Natural killer cell (primary cell): Measurements from ENCODE around the gene FPR3. TPM values are rescaled to one million over a fixed set of nuclear protein-coding genes. Genes with fewer than 3 reads are reported as not detected.
A peak's percentile ranks its signal among the peaks of the same experiment; 100 is the strongest.

ENCODE experiments used
- ATAC-seq, 3 donors: fragments of 150-1000 bp in 2 of 3; fragments of 200-7000 bp in 1 of 3; cut with Tn5 transposase; 1 replicate in 1 of 3; 2 replicates in 2 of 3; pipeline ENCODE4 v1.10.0; 2021; ENCODE audit warnings: mild to moderate bottlenecking in 2 of 3, moderate library complexity in 2 of 3
- DNase-seq, 2 donors: peaks; one replicate each; pipeline versions ENCODE4 v3.0.0 to v3.0.0-alpha.2; 2013 to 2021; ENCODE audit warnings: mixed read lengths in 1 of 2
- H3K27ac ChIP-seq: one replicate; pipeline ENCODE4 v1.5.1; 2013; ENCODE audit warnings: mild to moderate bottlenecking, low read length
- H3K27me3 ChIP-seq: one replicate; pipeline ENCODE4 v1.6.1; 2013; ENCODE audit warnings: low read length; ENCODE audit not compliant: control insufficient read depth, insufficient read depth
- H3K36me3 ChIP-seq: one replicate; pipeline ENCODE4 v1.6.1; 2013; ENCODE audit warnings: low read length; ENCODE audit not compliant: control insufficient read depth, insufficient read depth
- H3K4me1 ChIP-seq: one replicate; pipeline ENCODE4 v1.6.1; 2013; ENCODE audit warnings: low read length; ENCODE audit not compliant: control insufficient read depth, insufficient read depth
- H3K4me3 ChIP-seq: one replicate; pipeline ENCODE4 v1.5.1; 2013; ENCODE audit warnings: low read length
- H3K9me3 ChIP-seq: one replicate; pipeline ENCODE4 v1.6.1; 2013; ENCODE audit warnings: low read length; ENCODE audit not compliant: control insufficient read depth, insufficient read depth
- H3K27ac Mint-ChIP-seq, 2 donors: one replicate each; pipeline ENCODE4 v1.8.0; 2022; ENCODE audit warnings: mild to moderate bottlenecking in 2 of 2, mixed read lengths in 2 of 2, moderate library complexity in 1 of 2
- H3K27me3 Mint-ChIP-seq, 2 donors: one replicate each; pipeline ENCODE4 v1.8.0; 2022; ENCODE audit warnings: low read depth in 2 of 2, mixed read lengths in 2 of 2
- H3K36me3 Mint-ChIP-seq: one replicate; pipeline ENCODE4 v1.8.0; 2022; ENCODE audit warnings: mixed read lengths
- H3K4me1 Mint-ChIP-seq, 2 donors: one replicate each; pipeline ENCODE4 v1.8.0; 2022; ENCODE audit warnings: mixed read lengths in 2 of 2
- H3K4me3 Mint-ChIP-seq: one replicate; pipeline ENCODE4 v1.8.0; 2022; ENCODE audit warnings: mild to moderate bottlenecking, moderate library complexity, mixed read lengths
- H3K9me3 Mint-ChIP-seq, 2 donors: one replicate each; pipeline ENCODE4 v1.8.0; 2022; ENCODE audit warnings: mixed read lengths in 2 of 2
- CTCF ChIP-seq: fragments of 200-600 bp; IDR thresholded peaks from one replicate; pipeline ENCODE4 v1.8.0; 2022; ENCODE audit warnings: antibody characterized with exemption
- WGBS: methylation state at CpG from one replicate; pipeline ENCODE4 v1.1.7; 2013; ENCODE audit warnings: missing lambda C conversion rate; ENCODE audit not compliant: insufficient coverage; 5-methylcytosine and 5-hydroxymethylcytosine counted together
- intact Hi-C: fragments of 100-400 bp; cut with micrococcal nuclease; formaldehyde crosslinking; loops from one replicate; pipeline ENCODE4 v1.14.2; 2022
- total RNA-seq, 4 donors: library from RNA; stranded (reverse); fragments of 120-200 nt in 1 of 4; gene quantifications; one replicate each; pipeline versions ENCODE4 v1.2.3 to v1.2.4, GENCODE V29; 2013 to 2022

Gene FPR3
- total RNA-seq, 3 donors from 2014 or later (not counting 1 experiment from before 2014, with no cell fraction given), result 0.28 TPM; not detected in 2

- Mint-ChIP-seq H3K36me3 (no peaks in the 10 kb centered on the region), H3K4me3 (no peak overlapping the region), H3K4me1 (peaks cover 5% of the 10 kb centered on the region in 2 donors), H3K9me3 (peaks cover 2 to 3% of the 10 kb centered on the region in 2 donors), H3K27ac (no peak overlapping the region), H3K27me3 (peaks cover 24 to 44% of the 10 kb centered on the region in 2 donors)
- Histone ChIP-seq H3K27ac (no peak overlapping the region), H3K4me3 (no peak overlapping the region), H3K27me3 (no peaks in the 10 kb centered on the region), H3K36me3 (no peaks in the 10 kb centered on the region), H3K9me3 (no peaks in the 10 kb centered on the region), H3K4me1 (no peaks in the 10 kb centered on the region)
- TF ChIP-seq CTCF, result no peak
- DNase-seq (no peak), ATAC-seq (no peak)
- WGBS, result 53% methylated on average over 2 of the region's 2 CpGs
- intact Hi-C loops, result loop anchor here (5.0 kb wide), 1 partner anchor 458 kb away; no protein-coding TSS in a partner anchor
Observed at GRCh38 chr19:51779703-51780102, 15.3 kb upstream of the FPR3 start.

GRCh38 chr19:51780270-51780669, 14.7 kb upstream of the FPR3 start:
- Mint-ChIP-seq H3K4me1 (peaks cover 5% of the 10 kb centered on the region in 2 donors), H3K4me3 (no peak overlapping the region), H3K27me3 (peaks cover 19 to 39% of the 10 kb centered on the region in 2 donors), H3K27ac (no peak overlapping the region), H3K9me3 (peaks cover 2 to 3% of the 10 kb centered on the region in 2 donors), H3K36me3 (no peaks in the 10 kb centered on the region)
- intact Hi-C loops, result no loop called here
- no peak overlapping the region for H3K27ac ChIP-seq
- no peak for DNase-seq
- H3K4me3 ChIP-seq, result no peak overlapping the region
- no peaks in the 10 kb centered on the region for H3K27me3 ChIP-seq
- 53% methylated on average over 2 of the region's 2 CpGs for WGBS
- no peaks in the 10 kb centered on the region for H3K36me3 ChIP-seq
- no peak for ATAC-seq
- no peaks in the 10 kb centered on the region for H3K9me3 ChIP-seq
- H3K4me1 ChIP-seq, result no peaks in the 10 kb centered on the region
- TF ChIP-seq CTCF, result no peak

DNA sequence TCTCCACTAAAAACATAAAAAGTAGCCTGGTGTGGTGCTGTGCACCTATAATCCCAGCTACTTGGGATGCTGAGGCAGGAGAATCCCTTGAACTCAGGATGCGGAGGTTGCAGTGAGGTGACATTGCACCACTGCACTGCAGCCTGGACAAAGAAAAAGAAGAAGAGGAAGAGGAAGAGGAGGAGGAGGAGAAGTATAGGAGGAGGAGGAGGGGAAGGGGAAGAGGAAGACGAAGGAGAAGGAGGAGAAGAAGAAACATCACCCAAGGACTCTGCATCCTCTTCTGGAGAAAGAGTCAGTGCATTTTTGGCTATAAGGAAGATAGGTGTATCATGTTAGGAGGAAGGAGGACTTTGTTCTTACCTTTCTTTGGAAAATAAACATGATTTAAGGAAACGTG, 13.0 kb upstream of the FPR3 start:
- Mint-ChIP-seq H3K27me3 (peaks cover 9 to 23% of the 10 kb centered on the region in 2 donors), H3K36me3 (no peaks in the 10 kb centered on the region), H3K9me3 (no peaks in the 10 kb centered on the region), H3K4me3 (no peak overlapping the region), H3K27ac (no peak overlapping the region), H3K4me1 (peaks cover 5% of the 10 kb centered on the region in 2 donors)
- H3K27me3 ChIP-seq, result no peaks in the 10 kb centered on the region
- DNase-seq (no peak), ATAC-seq (no peak)
- H3K4me3 ChIP-seq, result no peak overlapping the region
- no peak overlapping the region for H3K27ac ChIP-seq
- no peak for TF ChIP-seq CTCF
- H3K36me3 ChIP-seq, result no peaks in the 10 kb centered on the region
- intact Hi-C loops, result no loop called here
- WGBS, result 59% methylated on average over 3 of the region's 3 CpGs
- no peaks in the 10 kb centered on the region for H3K4me1 ChIP-seq
- H3K9me3 ChIP-seq, result no peaks in the 10 kb centered on the region

DNA sequence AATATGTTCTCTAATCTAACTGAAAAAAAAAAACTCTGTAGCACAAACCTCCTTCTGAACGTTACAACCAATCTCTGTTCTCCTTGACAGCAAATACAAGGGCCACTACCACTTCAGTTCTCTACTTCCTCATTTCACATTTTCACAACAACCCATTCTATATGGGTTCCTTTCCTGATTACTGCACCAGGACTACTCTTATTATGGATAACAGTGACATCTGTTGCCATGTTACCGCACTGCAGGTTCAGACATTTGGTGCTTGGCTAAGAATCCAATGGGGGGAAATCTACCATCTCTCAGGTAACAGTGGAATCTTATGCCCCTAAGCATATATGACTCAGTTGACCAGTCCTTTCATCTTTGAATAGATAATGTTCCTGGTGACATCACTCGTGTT, 11.6 kb upstream of the FPR3 start:
- 15% methylated on average over 3 of the region's 3 CpGs for WGBS
- peak in 1 of 2 donors; percentile 12 for DNase-seq
- Mint-ChIP-seq H3K27me3 (peaks cover 8 to 16% of the 10 kb centered on the region in 2 donors), H3K4me3 (no peak overlapping the region), H3K27ac (no peak overlapping the region), H3K36me3 (no peaks in the 10 kb centered on the region), H3K9me3 (peaks cover 0 to 5% of the 10 kb centered on the region in 2 donors), H3K4me1 (no peaks in the 10 kb centered on the region)
- no peak for TF ChIP-seq CTCF
- ATAC-seq, result peak in 1 of 3 donors; percentile 63
- Histone ChIP-seq H3K27ac (no peak overlapping the region), H3K36me3 (no peaks in the 10 kb centered on the region), H3K4me3 (no peak overlapping the region), H3K27me3 (no peaks in the 10 kb centered on the region), H3K9me3 (no peaks in the 10 kb centered on the region), H3K4me1 (no peaks in the 10 kb centered on the region)
- intact Hi-C loops, result no loop called here
